Duodenal mucosa (tissue), 2 donors: ENCODE measurements around the gene ERC1.

ENCODE experiments used
- H3K27ac ChIP-seq: one replicate; pipeline ENCODE4 v1.7.0; 2013; ENCODE audit warnings: low read depth, low read length
- H3K27me3 ChIP-seq, 2 donors: one replicate each; pipeline ENCODE4 v1.7.0; 2013; ENCODE audit warnings: low read length in 2 of 2, control low read depth in 1 of 2; ENCODE audit not compliant: insufficient read depth in 2 of 2, control insufficient read depth in 1 of 2
- H3K36me3 ChIP-seq, 2 donors: one replicate each; pipeline ENCODE4 v1.7.0; 2013; ENCODE audit warnings: low read length in 2 of 2, control low read depth in 1 of 2; ENCODE audit not compliant: insufficient read depth in 2 of 2, control insufficient read depth in 1 of 2
- H3K4me1 ChIP-seq, 2 donors: one replicate each; pipeline ENCODE4 v1.7.0; 2013; ENCODE audit warnings: low read length in 2 of 2, control low read depth in 1 of 2; ENCODE audit not compliant: insufficient read depth in 2 of 2, control insufficient read depth in 1 of 2
- H3K4me3 ChIP-seq, 2 donors: one replicate each; pipeline ENCODE4 v1.7.0; 2013; ENCODE audit warnings: low read length in 2 of 2, low read depth in 1 of 2
- H3K9ac ChIP-seq, 2 donors: one replicate each; pipeline ENCODE4 v1.7.0; 2013; ENCODE audit warnings: low read length in 2 of 2, low read depth in 1 of 2
- H3K9me3 ChIP-seq, 2 donors: one replicate each; pipeline ENCODE4 v1.7.0; 2013; ENCODE audit warnings: low read length in 2 of 2, control low read depth in 1 of 2; ENCODE audit not compliant: control insufficient read depth in 1 of 2

The ERC1 gene

DNA sequence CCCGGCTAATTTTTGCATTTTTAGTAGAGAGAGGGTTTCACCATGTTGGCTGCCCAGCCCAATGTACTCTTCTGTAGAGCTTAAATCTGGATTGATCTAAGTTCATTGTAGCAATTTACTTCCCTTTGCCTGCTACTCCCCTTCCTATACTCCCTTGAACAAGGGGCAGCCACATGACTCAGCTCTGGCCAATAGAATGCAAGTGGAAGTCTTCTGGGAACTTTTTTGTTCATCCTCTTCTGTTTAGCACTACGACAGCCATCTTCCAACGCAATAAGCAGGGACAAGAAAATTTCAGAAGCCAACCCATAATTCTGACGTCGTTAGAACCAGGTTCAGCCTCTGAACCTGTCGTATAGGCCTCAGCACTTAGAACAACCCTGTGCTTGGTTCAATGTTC lies 35.1 kb upstream of the ERC1 start:
- no peaks in the 10 kb centered on the region for H3K9me3 ChIP-seq

DNA sequence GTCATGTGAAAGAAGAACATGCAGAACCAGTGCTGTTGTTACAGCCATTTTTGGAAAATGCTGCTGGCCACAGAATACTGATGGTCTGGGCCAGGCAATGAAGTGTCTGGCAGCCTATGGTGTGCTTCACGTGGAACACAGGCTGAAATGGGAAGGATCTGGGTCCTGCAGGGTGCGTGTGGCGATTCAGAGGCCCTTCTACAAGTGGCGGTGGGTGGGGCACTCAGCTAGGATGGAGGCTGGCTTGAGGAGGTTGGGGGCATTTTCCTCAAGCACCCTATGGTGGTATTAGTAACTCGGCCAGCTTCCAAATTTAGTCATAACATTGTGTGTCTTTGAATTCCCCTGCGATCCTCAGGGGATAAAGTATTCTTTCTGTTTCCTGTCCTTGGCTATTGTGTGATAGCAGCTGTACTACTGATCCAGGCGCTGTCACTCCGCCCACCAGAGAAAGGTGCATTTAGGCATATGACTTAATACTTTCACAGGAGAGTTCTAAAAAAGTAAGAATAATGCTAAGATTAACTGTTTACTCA lies 32.4 kb upstream of the ERC1 start:
- no peak overlapping the region for H3K27ac ChIP-seq
- H3K9me3 ChIP-seq, result no peaks in the 10 kb centered on the region
- no peak overlapping the region for H3K9ac ChIP-seq
- no peak overlapping the region for H3K4me3 ChIP-seq
- H3K4me1 ChIP-seq, result no peaks in the 10 kb centered on the region
- no peaks in the 10 kb centered on the region for H3K36me3 ChIP-seq
- no peaks in the 10 kb centered on the region for H3K27me3 ChIP-seq

More for the DNA sequence above, 35.1 kb upstream of the ERC1 start:
- H3K4me1 ChIP-seq, result no peaks in the 10 kb centered on the region
- no peak overlapping the region for H3K9ac ChIP-seq
- no peak overlapping the region for H3K27ac ChIP-seq
- no peaks in the 10 kb centered on the region for H3K27me3 ChIP-seq
- H3K36me3 ChIP-seq, result no peaks in the 10 kb centered on the region
- no peak overlapping the region for H3K4me3 ChIP-seq

DNA sequence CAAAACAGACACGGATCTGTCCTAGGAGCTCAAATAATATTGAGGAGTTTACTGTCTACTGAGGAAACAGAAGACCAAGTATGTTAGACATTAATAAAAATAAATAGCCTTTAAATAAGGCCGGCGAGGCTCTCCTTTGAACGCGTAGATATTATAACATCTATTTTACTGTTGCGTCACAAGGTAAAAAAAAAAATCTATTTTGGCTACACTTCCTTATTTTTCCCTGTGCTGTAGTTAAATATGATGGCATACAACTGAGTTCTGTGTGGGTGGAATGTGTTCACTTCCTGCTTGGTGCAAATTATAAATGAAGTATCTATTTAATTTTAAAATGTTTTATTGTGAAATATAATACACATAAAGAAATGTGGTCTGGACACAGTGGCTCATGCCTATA lies 24.3 kb upstream of the ERC1 start:
- Histone ChIP-seq H3K27ac (no peak overlapping the region), H3K27me3 (no peaks in the 10 kb centered on the region), H3K4me3 (no peak overlapping the region), H3K9ac (no peak overlapping the region), H3K36me3 (no peaks in the 10 kb centered on the region), H3K4me1 (no peaks in the 10 kb centered on the region), H3K9me3 (no peaks in the 10 kb centered on the region)

DNA sequence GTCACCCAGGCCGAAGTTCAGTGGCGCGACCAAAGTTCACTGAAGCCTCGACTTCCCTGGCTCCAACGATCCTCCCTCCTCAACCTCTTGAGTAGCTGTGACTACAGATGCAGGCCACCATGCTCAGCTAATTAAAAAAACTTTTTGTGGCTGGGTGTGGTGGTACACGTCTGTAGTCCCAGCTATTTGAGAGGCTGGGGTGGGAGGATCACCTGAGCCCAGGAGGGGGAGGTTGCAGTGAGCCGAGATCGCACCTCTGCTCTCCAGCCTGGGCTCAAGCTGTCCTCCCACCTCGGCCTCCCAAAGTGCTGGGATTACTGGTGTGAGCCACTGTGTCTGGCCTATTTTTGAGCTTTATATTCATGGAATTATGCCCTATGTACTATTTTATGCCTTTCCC lies 23.4 kb upstream of the ERC1 start:
- no peak overlapping the region for H3K9ac ChIP-seq
- no peaks in the 10 kb centered on the region for H3K36me3 ChIP-seq
- no peak overlapping the region for H3K4me3 ChIP-seq
- H3K9me3 ChIP-seq, result no peaks in the 10 kb centered on the region
- no peaks in the 10 kb centered on the region for H3K4me1 ChIP-seq
- no peaks in the 10 kb centered on the region for H3K27me3 ChIP-seq
- H3K27ac ChIP-seq, result no peak overlapping the region

DNA sequence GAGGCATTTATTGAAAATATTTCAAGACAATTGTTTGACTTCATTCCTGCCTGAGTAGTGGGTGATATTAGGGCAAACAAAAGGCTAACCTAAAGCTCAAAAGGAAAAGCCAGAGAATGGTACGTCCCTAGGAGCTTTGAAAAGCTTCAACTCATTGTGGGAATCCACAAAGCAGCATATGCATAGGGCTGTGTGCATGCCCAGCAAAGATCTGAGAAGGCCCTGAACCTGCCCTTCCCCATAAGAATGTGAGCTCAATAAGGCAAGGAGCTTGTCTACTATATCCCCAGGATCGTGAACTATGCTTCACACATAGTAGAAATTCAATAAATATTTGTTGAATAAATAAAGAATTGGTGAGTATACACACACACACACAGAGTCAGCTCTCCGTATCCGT lies 22.5 kb upstream of the ERC1 start:
- Histone ChIP-seq H3K27me3 (no peaks in the 10 kb centered on the region), H3K4me1 (no peaks in the 10 kb centered on the region), H3K27ac (no peak overlapping the region), H3K36me3 (no peaks in the 10 kb centered on the region), H3K9me3 (no peaks in the 10 kb centered on the region), H3K9ac (no peak overlapping the region), H3K4me3 (no peak overlapping the region)

DNA sequence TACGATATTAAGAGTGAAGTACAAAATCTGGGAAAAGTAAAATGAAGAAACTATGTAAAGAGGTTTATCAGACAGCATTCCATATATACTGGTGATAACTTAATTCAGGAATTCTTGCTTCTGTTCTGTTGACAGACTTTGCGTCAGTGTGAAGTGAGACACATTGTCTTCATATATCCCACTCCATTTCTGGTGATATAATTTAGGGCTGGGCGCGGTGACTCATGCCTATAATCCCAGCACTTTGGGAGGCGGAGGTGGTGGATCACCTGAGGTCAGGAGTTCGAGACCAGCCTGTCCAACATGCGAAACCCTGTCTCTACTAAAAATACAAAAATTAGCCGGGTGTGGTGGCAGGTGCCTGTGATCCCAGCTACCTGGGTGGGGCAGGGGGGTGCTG lies 21.2 kb upstream of the ERC1 start:
- Histone ChIP-seq H3K27ac (no peak overlapping the region), H3K4me1 (no peaks in the 10 kb centered on the region), H3K9me3 (no peaks in the 10 kb centered on the region), H3K9ac (no peak overlapping the region), H3K27me3 (no peaks in the 10 kb centered on the region), H3K4me3 (no peak overlapping the region), H3K36me3 (no peaks in the 10 kb centered on the region)

DNA sequence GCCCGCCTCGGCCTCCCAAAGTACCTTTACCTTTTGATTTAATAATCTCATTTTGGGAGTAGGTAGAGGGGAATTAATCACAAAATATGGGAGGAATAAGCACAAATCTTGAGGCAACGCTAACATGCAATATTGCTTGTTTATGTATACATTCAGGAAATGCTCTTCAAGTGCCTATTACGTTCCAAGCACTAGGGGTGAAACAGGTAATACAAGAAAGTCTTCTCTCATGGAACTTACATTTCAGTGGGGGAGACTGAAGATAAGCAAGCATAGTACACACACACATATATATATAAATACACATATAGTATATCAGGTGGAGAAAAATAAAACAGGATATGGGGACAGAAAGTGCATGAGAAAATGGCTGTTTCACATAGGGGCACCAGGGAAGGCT lies 19.0 kb upstream of the ERC1 start:
- Histone ChIP-seq H3K9me3 (no peaks in the 10 kb centered on the region), H3K9ac (no peak overlapping the region), H3K27ac (no peak overlapping the region), H3K4me1 (no peaks in the 10 kb centered on the region), H3K4me3 (no peak overlapping the region), H3K27me3 (no peaks in the 10 kb centered on the region), H3K36me3 (no peaks in the 10 kb centered on the region)

DNA sequence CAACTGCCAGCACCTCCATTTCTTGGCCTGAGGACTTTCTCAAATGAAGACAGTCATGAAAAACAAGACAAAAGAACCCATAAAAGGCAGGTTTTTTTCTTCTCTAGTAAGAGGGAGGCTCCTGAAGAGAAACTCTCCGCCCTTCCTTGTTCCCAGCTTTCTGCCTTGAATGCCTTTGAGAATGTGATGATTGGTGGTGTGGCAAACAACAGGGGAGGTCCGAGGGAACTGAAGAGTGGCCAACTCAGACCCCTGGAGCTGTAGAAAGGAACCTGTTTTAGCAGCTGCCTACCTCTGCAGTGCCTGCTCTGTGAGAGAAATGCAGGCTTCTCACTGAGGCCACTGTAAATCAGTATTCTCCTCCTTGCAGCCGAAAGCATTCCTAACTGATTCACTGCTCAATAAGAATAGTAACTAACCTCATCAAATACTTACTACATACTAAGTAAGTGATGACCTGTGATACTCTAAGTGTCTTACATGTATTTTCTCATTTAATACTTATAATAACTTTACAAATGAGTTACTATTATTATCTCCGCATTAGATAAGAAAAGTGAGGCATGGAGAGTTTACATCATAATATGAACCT lies 16.7 kb upstream of the ERC1 start:
- H3K4me1 ChIP-seq, result no peaks in the 10 kb centered on the region
- no peak overlapping the region for H3K27ac ChIP-seq
- no peaks in the 10 kb centered on the region for H3K9me3 ChIP-seq
- no peaks in the 10 kb centered on the region for H3K27me3 ChIP-seq
- H3K9ac ChIP-seq, result no peak overlapping the region
- no peak overlapping the region for H3K4me3 ChIP-seq
- H3K36me3 ChIP-seq, result no peaks in the 10 kb centered on the region

DNA sequence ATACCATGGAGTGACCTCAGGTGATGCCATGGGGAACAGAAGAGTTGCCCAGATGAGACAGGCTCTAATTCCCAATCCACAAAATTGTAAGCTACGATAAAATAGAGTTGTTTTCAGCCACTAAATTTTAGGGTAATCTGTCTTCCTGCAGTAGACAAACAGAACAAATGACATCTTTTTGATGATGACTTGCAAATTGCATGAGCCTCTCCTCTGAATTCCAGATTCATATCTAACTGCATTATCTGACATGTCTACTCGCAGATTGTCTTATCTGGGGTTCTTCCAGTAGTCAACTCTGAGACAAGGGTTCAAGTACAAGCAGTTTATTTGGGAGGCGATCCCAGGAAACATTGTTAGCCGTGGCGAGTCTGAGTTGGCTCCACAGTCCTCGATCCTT lies 14.4 kb upstream of the ERC1 start:
- Histone ChIP-seq H3K4me3 (no peak overlapping the region), H3K9ac (no peak overlapping the region), H3K4me1 (no peaks in the 10 kb centered on the region), H3K36me3 (no peaks in the 10 kb centered on the region), H3K9me3 (no peaks in the 10 kb centered on the region), H3K27ac (no peak overlapping the region), H3K27me3 (no peaks in the 10 kb centered on the region)

DNA sequence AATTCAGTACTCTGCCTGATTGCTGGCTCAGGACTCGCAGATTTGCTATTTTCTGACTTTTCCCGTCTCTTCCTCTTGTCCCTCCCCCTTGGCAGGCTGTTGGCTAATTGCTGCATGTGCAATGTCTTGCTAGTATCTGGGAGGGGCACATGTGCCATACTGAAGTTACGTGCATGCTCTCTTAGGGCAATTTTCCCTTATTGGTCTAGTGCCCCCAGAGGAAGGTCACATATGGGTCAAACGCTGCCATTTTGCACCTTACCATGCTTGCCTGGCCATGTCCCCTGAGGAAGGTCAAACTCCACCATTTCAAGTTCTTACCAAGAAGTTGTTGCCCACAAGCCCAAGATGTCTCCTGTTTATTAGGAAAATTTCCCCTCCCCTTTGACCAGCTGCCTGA lies 13.9 kb upstream of the ERC1 start:
- no peaks in the 10 kb centered on the region for H3K36me3 ChIP-seq
- no peak overlapping the region for H3K27ac ChIP-seq
- H3K4me3 ChIP-seq, result no peak overlapping the region
- H3K9me3 ChIP-seq, result no peaks in the 10 kb centered on the region
- no peaks in the 10 kb centered on the region for H3K4me1 ChIP-seq
- H3K27me3 ChIP-seq, result no peaks in the 10 kb centered on the region
- no peak overlapping the region for H3K9ac ChIP-seq

DNA sequence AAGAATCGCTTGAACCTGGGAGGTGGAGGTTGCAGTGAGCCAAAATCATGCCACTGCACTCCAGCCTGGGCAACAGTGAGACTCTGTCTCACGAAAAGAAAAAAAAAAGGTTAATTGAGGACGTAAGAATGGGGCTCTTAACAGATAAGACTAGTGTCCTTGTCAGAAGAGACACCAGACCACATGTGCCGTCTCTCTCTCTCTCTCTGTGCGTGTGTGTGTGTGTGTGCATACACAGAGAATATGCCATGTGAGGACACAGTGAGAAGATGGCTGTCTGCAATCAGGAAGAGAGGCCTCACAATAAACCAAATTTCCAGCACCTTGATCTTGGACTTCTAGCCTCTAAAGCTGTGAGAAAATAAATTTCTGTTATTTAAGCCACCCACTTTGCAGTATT lies 11.7 kb upstream of the ERC1 start:
- H3K9ac ChIP-seq, result no peak overlapping the region
- H3K4me1 ChIP-seq, result no peaks in the 10 kb centered on the region
- H3K9me3 ChIP-seq, result no peaks in the 10 kb centered on the region
- no peaks in the 10 kb centered on the region for H3K27me3 ChIP-seq
- no peaks in the 10 kb centered on the region for H3K36me3 ChIP-seq
- no peak overlapping the region for H3K4me3 ChIP-seq
- H3K27ac ChIP-seq, result no peak overlapping the region
